H1 (cell line): ENCODE results near the gene ARHGAP15. TPM values are rescaled to one million over a fixed set of nuclear protein-coding genes. Genes with fewer than 3 reads are reported as not detected.

Source experiments
- CTCF ChIA-PET: fragments of 300-600 bp; sonication (Branson Sonifier 250); formaldehyde crosslinking; loops from one replicate; lab custom pipeline; 2021; ENCODE audit not compliant: partially characterized antibody; lab: Charles Lee
- POLR2A ChIA-PET: fragments of 300-600 bp; sonication (Branson Sonifier 250); formaldehyde crosslinking; loops from one replicate; lab custom pipeline; 2021; ENCODE audit warnings: inconsistent platforms; ENCODE audit not compliant: partially characterized antibody; lab: Charles Lee
- DNase-seq, 2 experiments: peaks; one replicate each; pipeline versions ENCODE4 v3.0.0 to v3.0.0-alpha.2; 2010 to 2022; ENCODE audit warnings: low spot score in 2 of 2, low read depth in 1 of 2, mixed read lengths in 1 of 2
- FAIRE-seq: peaks from 2 replicates; lab custom pipeline; 2011; peaks lifted over from hg19 to GRCh38; lab: Jason Lieb, UNC
- H2AFZ ChIP-seq: 2 replicates; pipeline ENCODE4 v1.8.1; 2012; ENCODE audit warnings: low read length, inconsistent platforms
- H2AK5ac ChIP-seq: 2 replicates; pipeline ENCODE4 v1.6.1; 2013; ENCODE audit warnings: low read depth, low read length
- H2BK120ac ChIP-seq: replicated peaks from 2 replicates; pipeline ENCODE3; 2013; ENCODE audit warnings: low read depth, low read length, inconsistent platforms
- H2BK12ac ChIP-seq: 2 replicates; pipeline ENCODE4 v1.6.1; 2013; ENCODE audit warnings: low read depth, low read length
- H2BK15ac ChIP-seq: 2 replicates; pipeline ENCODE4 v1.6.1; 2013; ENCODE audit warnings: low read length
- H2BK20ac ChIP-seq: 2 replicates; pipeline ENCODE4 v1.6.1; 2013; ENCODE audit warnings: low read length
- H2BK5ac ChIP-seq: 2 replicates; pipeline ENCODE4 v1.6.1; 2013; ENCODE audit warnings: low read depth, low read length
- H3K14ac ChIP-seq: 2 replicates; pipeline ENCODE4 v1.6.1; 2013; ENCODE audit warnings: inconsistent platforms; ENCODE audit not compliant: insufficient read length
- H3K18ac ChIP-seq: 2 replicates; pipeline ENCODE4 v1.6.1; 2013; ENCODE audit warnings: low read length; ENCODE audit errors: extremely low read depth
- H3K23ac ChIP-seq: 2 replicates; pipeline ENCODE4 v1.6.1; 2013; ENCODE audit warnings: inconsistent platforms; ENCODE audit not compliant: insufficient read length
- H3K23me2 ChIP-seq: 2 replicates; pipeline ENCODE4 v1.6.1; 2013; ENCODE audit warnings: low read depth, low read length
- H3K27ac ChIP-seq: 2 replicates; pipeline ENCODE4 v1.6.1; 2011; ENCODE audit warnings: low read depth, low read length, inconsistent platforms
- H3K27me3 ChIP-seq, 4 experiments: replicated peaks in 1 of 4; 1 replicate in 1 of 4; 2 replicates in 3 of 4; pipeline versions ENCODE4 v1.6.1 to v1.8.1; 2011 to 2013; ENCODE audit warnings: low read length in 3 of 4, mild to moderate bottlenecking in 3 of 4, inconsistent platforms in 2 of 4, mixed read lengths in 2 of 4, moderate library complexity in 1 of 4; ENCODE audit not compliant: control insufficient read depth in 3 of 4, insufficient read depth in 3 of 4; ENCODE audit errors: extremely low read depth in 1 of 4
- H3K36me3 ChIP-seq, 4 experiments: 2 replicates each; pipeline versions ENCODE4 v1.6.1 to v1.8.1; 2011 to 2013; ENCODE audit warnings: mild to moderate bottlenecking in 4 of 4, low read length in 3 of 4, moderate library complexity in 2 of 4, control low read depth in 1 of 4, inconsistent platforms in 1 of 4; ENCODE audit not compliant: insufficient read depth in 4 of 4, control insufficient read depth in 2 of 4
- H3K4ac ChIP-seq: replicated peaks from 2 replicates; pipeline ENCODE3; 2013; ENCODE audit warnings: low read length, low read depth, mixed read lengths, inconsistent platforms; ENCODE audit not compliant: insufficient read length
- H3K4me1 ChIP-seq, 4 experiments: replicated peaks in 1 of 4; 1 replicate in 1 of 4; 2 replicates in 3 of 4; pipeline versions ENCODE4 v1.6.1 to v1.8.1; 2011 to 2013; ENCODE audit warnings: low read length in 3 of 4, inconsistent platforms in 2 of 4, mixed read lengths in 1 of 4; ENCODE audit not compliant: insufficient read depth in 4 of 4, control insufficient read depth in 3 of 4
- H3K4me2 ChIP-seq, 2 experiments: 2 replicates each; pipeline versions ENCODE4 v1.6.1 to v1.8.1; 2011 to 2013; ENCODE audit warnings: low read depth in 2 of 2, low read length in 2 of 2, control low read depth in 1 of 2, inconsistent platforms in 1 of 2, mild to moderate bottlenecking in 1 of 2; ENCODE audit not compliant: insufficient read depth in 1 of 2
- H3K4me3 ChIP-seq, 4 experiments: fragments of 200-600, 300-600 bp in 1 of 4; sonication (generic), shearing (Covaris generic), sonication (Bioruptor Twin) in 1 of 4; 2 replicates each; pipeline versions ENCODE4 v1.5.1 to v1.8.1; 2011 to 2016; ENCODE audit warnings: low read length in 4 of 4, low read depth in 3 of 4, control low read depth in 2 of 4, inconsistent platforms in 2 of 4, mild to moderate bottlenecking in 2 of 4, mixed read lengths in 1 of 4, moderate library complexity in 1 of 4; ENCODE audit not compliant: insufficient read depth in 2 of 4; ENCODE audit errors: extremely low read depth in 1 of 4
- H3K56ac ChIP-seq: replicated peaks from 2 replicates; pipeline ENCODE3; 2013; ENCODE audit warnings: low read depth, mild to moderate bottlenecking, mixed read lengths, low read length, inconsistent platforms; ENCODE audit not compliant: insufficient read length
- H3K79me1 ChIP-seq: 2 replicates; pipeline ENCODE4 v1.6.1; 2013; ENCODE audit warnings: low read depth, low read length, control low read depth
- H3K79me2 ChIP-seq, 2 experiments: 2 replicates each; pipeline versions ENCODE4 v1.6.1 to v1.8.1; 2012 to 2013; ENCODE audit warnings: low read length in 2 of 2, mild to moderate bottlenecking in 2 of 2, inconsistent platforms in 1 of 2; ENCODE audit not compliant: insufficient read depth in 2 of 2, control insufficient read depth in 1 of 2
- H3K9ac ChIP-seq, 4 experiments: replicated peaks in 1 of 4; 1 replicate in 1 of 4; 2 replicates in 3 of 4; pipeline versions ENCODE4 v1.6.1 to v1.8.1; 2011 to 2013; ENCODE audit warnings: low read depth in 3 of 4, low read length in 3 of 4, control low read depth in 2 of 4, mild to moderate bottlenecking in 2 of 4, moderate library complexity in 2 of 4, inconsistent platforms in 1 of 4; ENCODE audit errors: extremely low read depth in 1 of 4
- H3K9me3 ChIP-seq, 2 experiments: 2 replicates each; pipeline versions ENCODE4 v1.6.1 to v1.8.1; 2012 to 2013; ENCODE audit warnings: mild to moderate bottlenecking in 2 of 2, moderate library complexity in 2 of 2, control low read depth in 1 of 2, inconsistent platforms in 1 of 2, low read depth in 1 of 2, low read length in 1 of 2, mixed read lengths in 1 of 2; ENCODE audit not compliant: insufficient read depth in 2 of 2
- H4K20me1 ChIP-seq, 2 experiments: replicated peaks in 1 of 2; 2 replicates each; pipeline versions ENCODE3 to v1.8.1; 2011 to 2013; ENCODE audit warnings: inconsistent platforms in 2 of 2, low read length in 2 of 2, mild to moderate bottlenecking in 1 of 2; ENCODE audit not compliant: insufficient read depth in 2 of 2, control insufficient read depth in 1 of 2
- H4K5ac ChIP-seq: 2 replicates; pipeline ENCODE4 v1.6.1; 2013; ENCODE audit warnings: low read length, low read depth, mixed read lengths, inconsistent platforms; ENCODE audit not compliant: insufficient read length
- H4K8ac ChIP-seq: 2 replicates; pipeline ENCODE4 v1.8.0; 2013; ENCODE audit warnings: mild to moderate bottlenecking, moderate library complexity, low read length, inconsistent platforms; ENCODE audit not compliant: insufficient read depth; ENCODE audit errors: extremely low read depth
- H4K91ac ChIP-seq: replicated peaks from 2 replicates; pipeline ENCODE3; 2013; ENCODE audit warnings: low read length, mixed read lengths, inconsistent platforms; ENCODE audit not compliant: insufficient read length
- BACH1 ChIP-seq: IDR thresholded peaks from 2 replicates; pipeline ENCODE4 v1.6.1; 2012; ENCODE audit warnings: low read length, improper control_type of control experiment
- CHD1 ChIP-seq: IDR thresholded peaks from 2 replicates; pipeline ENCODE4 v1.6.1; 2012; ENCODE audit warnings: low read depth, low read length, improper control_type of control experiment
- CHD2 ChIP-seq: IDR thresholded peaks from 2 replicates; pipeline ENCODE4 v1.6.1; 2012; ENCODE audit warnings: low read length, improper control_type of control experiment
- KDM4A ChIP-seq: IDR thresholded peaks from one replicate; pipeline ENCODE4 v1.7.1; 2012; ENCODE audit warnings: low read depth, mild to moderate bottlenecking, moderate library complexity, low read length, inconsistent platforms; ENCODE audit not compliant: severe bottlenecking
- KDM5A ChIP-seq: fragments of 200-600 bp; IDR thresholded peaks from 2 replicates; pipeline ENCODE4 v1.7.1; 2012; ENCODE audit warnings: mild to moderate bottlenecking, low read length, inconsistent platforms, mixed read lengths
- RFX5 ChIP-seq: IDR thresholded peaks from 2 replicates; pipeline ENCODE4 v1.6.1; 2011; ENCODE audit warnings: low read depth, low read length, improper control_type of control experiment, borderline replicate concordance
- RNF2 ChIP-seq: fragments of 200-900, 300-1000 bp; sonication (generic); IDR thresholded peaks from 2 replicates; pipeline ENCODE4 v1.7.1; 2016; ENCODE audit warnings: borderline replicate concordance, low read depth, mild to moderate bottlenecking, antibody characterized with exemption, low read length; ENCODE audit not compliant: poor library complexity, severe bottlenecking; ENCODE audit errors: missing control alignments
- TAF1 ChIP-seq: IDR thresholded peaks from 2 replicates; pipeline ENCODE4 v1.6.1; 2011; ENCODE audit warnings: mild to moderate bottlenecking, low read depth, low read length
- TAF7 ChIP-seq: optimal IDR thresholded peaks from 2 replicates; pipeline ENCODE3; 2011; ENCODE audit warnings: low read depth, mild to moderate bottlenecking, inconsistent platforms, low read length, moderate library complexity, borderline replicate concordance
- TEAD4 ChIP-seq: IDR thresholded peaks from 2 replicates; pipeline ENCODE4 v1.6.1; 2012; ENCODE audit warnings: low read depth, low read length, inconsistent platforms, mixed read lengths
- WGBS, 2 experiments: shearing (Covaris generic) in 1 of 2; methylation state at CpG; one replicate each; pipeline versions ENCODE4 v1.1.6 to v1.1.7; 2013 to 2015; ENCODE audit warnings: low lambda C conversion rate in 2 of 2, mixed read lengths in 2 of 2, inconsistent platforms in 1 of 2, low coverage in 1 of 2, missing lambda C conversion rate in 1 of 2; ENCODE audit not compliant: insufficient replicate concordance in 2 of 2, insufficient coverage in 1 of 2, insufficient read length in 1 of 2; ENCODE audit errors: extremely low coverage in 1 of 2, missing lambda C conversion rate in 1 of 2; 5-methylcytosine and 5-hydroxymethylcytosine counted together
- long read RNA-seq, 2 experiments: library from RNA in 1 of 2; library from capped mRNA in 1 of 2; stranded (forward); transcript quantifications; one replicate each; pipeline ENCODE4 v2.0.0, GENCODE V29; 2021; ENCODE audit warnings: inconsistent platforms in 1 of 2
- polyA minus RNA-seq, 3 experiments: library from RNA; depleted of rRNA, polyadenylated mRNA; stranded (reverse); fragments of >200 nt; gene quantifications; 1 replicate in 2 of 3; 2 replicates in 1 of 3; pipeline ENCODE4 v1.2.3, GENCODE V29; 2011
- polyA plus RNA-seq, 7 experiments: library from polyadenylated mRNA; depleted of rRNA in 3 of 7; stranded (reverse) in 5 of 7; unstranded in 2 of 7; fragments of >200 nt in 5 of 7; fragments of 200-250 nt in 2 of 7; gene quantifications; 1 replicate in 5 of 7; 2 replicates in 1 of 7; 4 replicates in 1 of 7; pipeline versions ENCODE4 v1.2.1 to v1.2.3, GENCODE V29; 2011 to 2013; ENCODE audit warnings: missing spikeins in 2 of 7, mixed read lengths in 2 of 7
- total RNA-seq: library from RNA; stranded (reverse); fragmentation: NEBNext Ultra II Directional; extraction: Animal tissue kit (Norgen Biotek cat#: 25700); gene quantifications from 2 replicates; pipeline ENCODE4 v1.2.1, GENCODE V29; 2021

Gene ARHGAP15
- total RNA-seq (not detected in 2 replicates), polyA plus RNA-seq (2011; rRNA removed) (0.03 TPM in 1 of 2 replicates, not detected in the other), polyA minus RNA-seq (2011; rRNA and poly(A)+ RNA removed) (not detected in 2 replicates)
- not detected for polyA plus RNA-seq (2011; cell fraction: cytosol; rRNA removed)
- polyA plus RNA-seq (2011; cell fraction: nucleus; rRNA removed), result not detected
- 0.19 TPM in 1 of 4 replicates, not detected in the others for polyA plus RNA-seq (2012, experiment 1 of 2)
- not detected for polyA plus RNA-seq (2012, experiment 2 of 2)
- polyA plus RNA-seq (2013, experiment 1 of 2), result 0.02 TPM
- polyA plus RNA-seq (2013, experiment 2 of 2), result not detected
- polyA minus RNA-seq (2011; cell fraction: cytosol; rRNA and poly(A)+ RNA removed), result not detected
- polyA minus RNA-seq (2011; cell fraction: nucleus; rRNA and poly(A)+ RNA removed), result 1.1 TPM
- long read RNA-seq, experiment 1, result 0 reads
- long read RNA-seq, experiment 2, result 0 reads

DNA sequence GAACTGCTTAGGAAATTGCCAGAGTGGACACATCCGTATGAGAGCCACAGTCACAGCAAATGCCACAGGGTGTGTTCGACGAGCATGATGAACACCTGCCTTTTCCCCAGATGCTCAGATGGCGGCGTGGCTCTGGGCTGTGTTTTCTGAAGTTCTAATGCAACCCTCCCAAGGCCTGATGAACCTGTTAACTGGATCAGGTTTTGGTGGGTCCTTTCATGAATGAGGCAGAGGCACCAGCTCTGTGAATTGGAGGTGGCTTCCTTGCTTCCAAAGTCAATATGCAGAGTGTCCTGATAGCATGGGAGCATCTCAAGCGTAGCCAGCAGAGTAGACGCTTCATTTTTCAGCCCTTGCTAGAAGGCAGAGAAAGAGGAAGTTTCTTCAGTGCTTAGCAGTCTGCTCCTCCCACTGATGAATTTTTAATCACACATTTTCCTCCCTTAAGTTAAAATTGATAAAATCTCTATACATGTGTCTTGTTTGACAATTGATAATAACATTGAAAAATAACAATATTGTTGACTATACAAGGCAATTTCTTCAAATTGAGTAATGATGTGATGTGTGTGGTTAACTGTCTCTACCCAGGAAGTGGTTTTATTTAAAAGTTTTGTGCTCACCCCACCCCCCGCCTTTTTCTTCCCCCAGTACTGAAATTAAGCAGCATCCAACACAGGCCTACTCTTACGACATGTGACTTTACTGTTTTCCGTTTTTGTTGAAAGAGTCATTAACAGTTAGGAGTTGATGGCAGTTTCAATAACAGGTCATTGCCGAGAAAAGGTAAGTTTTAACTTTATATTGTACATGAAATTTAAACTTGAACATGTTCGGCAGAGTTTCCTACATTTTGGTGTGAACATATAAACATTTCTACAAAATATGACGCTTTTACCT, at the start of gene ARHGAP15:
Gene ARHGAP15, plus strand, starts transcription at position 739 of the 900 bp plus-strand sequence.
- Histone ChIP-seq H3K18ac (no peak within 1 kb of the TSS), H3K4me1 (no peaks in the 10 kb centered on the region), H4K8ac (no peak within 1 kb of the TSS), H2AK5ac (no peak within 1 kb of the TSS), H3K56ac (peak within 1 kb of the TSS; percentile 21), H2BK20ac (no peak within 1 kb of the TSS), H3K4ac (no peak within 1 kb of the TSS), H3K27ac (no peak within 1 kb of the TSS), H3K4me3 (no peak within 1 kb of the TSS), H3K9ac (no peak within 1 kb of the TSS), H3K36me3 (no peaks in the 10 kb centered on the region), H2BK15ac (no peak within 1 kb of the TSS), H4K5ac (no peak within 1 kb of the TSS), H3K79me2 (no peaks in the 10 kb centered on the region), H3K79me1 (no peaks in the 10 kb centered on the region), H3K9me3 (no peaks in the 10 kb centered on the region), H3K23ac (no peak within 1 kb of the TSS), H4K20me1 (no peaks in the 10 kb centered on the region), H3K4me2 (no peak within 1 kb of the TSS), H3K23me2 (no peaks in the 10 kb centered on the region), H2BK120ac (no peak within 1 kb of the TSS), H2BK5ac (no peak within 1 kb of the TSS), H3K27me3 (peaks cover 0 to 1% (median 0%) of the 10 kb centered on the region in 4 experiments; a peak in 1 of 7 replicates), H2BK12ac (no peak within 1 kb of the TSS), H2AFZ (peak within 1 kb of the TSS; percentile 72), H4K91ac (no peak within 1 kb of the TSS), H3K14ac (no peak within 1 kb of the TSS)
- DNase-seq (no peak), FAIRE-seq (no peak)
- CTCF ChIA-PET, result interaction anchor here (0.9 to 3.7 kb wide), 5 partner anchors 12 to 136 kb away, joined by 3 to 19 read pairs (median 4); no protein-coding TSS in a partner anchor
- WGBS, 2 experiments, result 82% methylated on average over 13 of the region's 13 CpGs; no CpG with 5 or more reads in 1 of the 2 experiments
- POLR2A ChIA-PET, result no interaction called here
- TF ChIP-seq TAF7 (no peak), TEAD4 (no peak), KDM5A (no peak), CHD1 (no peak), KDM4A (no peak), BACH1 (no peak), RNF2 (no peak), RFX5 (no peak), CHD2 (no peak), TAF1 (no peak)
